Caco-2 (cell line): ENCODE results near the gene ANKRD2. TPM values are rescaled to one million over a fixed set of nuclear protein-coding genes. Genes with fewer than 3 reads are reported as not detected.

Source experiments
- BruUV-seq: library from RNA; stranded (reverse); fragments of 400-500 nt; replicated peaks from 2 replicates; lab custom pipeline; 2021; lab: Mats Ljungman, UMichigan
- CTCF ChIA-PET: fragments of 300-600 bp; sonication (Branson Sonifier 250); formaldehyde crosslinking; loops from one replicate; lab custom pipeline; 2022; ENCODE audit warnings: antibody characterized with exemption; lab: Charles Lee
- POLR2A ChIA-PET: fragments of 300-600 bp; sonication (Branson Sonifier 250); formaldehyde crosslinking; loops from one replicate; lab custom pipeline; 2022; ENCODE audit warnings: antibody characterized with exemption; lab: Charles Lee
- DNase-seq, 2 experiments: peaks; one replicate each; pipeline versions ENCODE4 v3.0.0 to v3.0.0-alpha.2; 2020 to 2022
- H3K27me3 ChIP-seq: replicated peaks from 2 replicates; pipeline ENCODE4 v1.6.0; 2011; ENCODE audit warnings: low read length; ENCODE audit not compliant: control insufficient read depth, insufficient read depth
- H3K36me3 ChIP-seq: 2 replicates; pipeline ENCODE4 v1.5.1; 2011; ENCODE audit warnings: low read length; ENCODE audit not compliant: control insufficient read depth, insufficient read depth
- H3K4me1 ChIP-seq: fragments of 250-450 bp; sonication (Bioruptor Pico); 2 replicates; pipeline ENCODE4 v1.5.1; 2020; ENCODE audit warnings: mild to moderate bottlenecking
- H3K4me3 ChIP-seq: 2 replicates; pipeline ENCODE4 v1.5.1; 2011; ENCODE audit warnings: low read depth, mild to moderate bottlenecking, control low read depth, low read length
- H3K9me3 ChIP-seq: fragments of 250-450 bp; sonication (Bioruptor Pico); 2 replicates; pipeline ENCODE4 v1.5.1; 2020; ENCODE audit warnings: mild to moderate bottlenecking, moderate library complexity
- H3K27ac Mint-ChIP-seq: one replicate; pipeline ENCODE4 v1.8.0; 2022; ENCODE audit warnings: mixed read lengths; ENCODE audit not compliant: unreplicated experiment
- H3K27me3 Mint-ChIP-seq: one replicate; pipeline ENCODE4 v1.8.0; 2022; ENCODE audit warnings: mixed read lengths; ENCODE audit not compliant: insufficient read depth, unreplicated experiment
- H3K36me3 Mint-ChIP-seq: one replicate; pipeline ENCODE4 v1.8.0; 2022; ENCODE audit warnings: mild to moderate bottlenecking, mixed read lengths; ENCODE audit not compliant: insufficient read depth, unreplicated experiment
- H3K4me1 Mint-ChIP-seq: one replicate; pipeline ENCODE4 v1.8.0; 2022; ENCODE audit warnings: low read depth, mixed read lengths; ENCODE audit not compliant: unreplicated experiment
- H3K4me3 Mint-ChIP-seq: one replicate; pipeline ENCODE4 v1.8.0; 2022; ENCODE audit warnings: mild to moderate bottlenecking, moderate library complexity, mixed read lengths; ENCODE audit not compliant: unreplicated experiment
- H3K9me3 Mint-ChIP-seq: one replicate; pipeline ENCODE4 v1.8.0; 2022; ENCODE audit warnings: mixed read lengths; ENCODE audit not compliant: unreplicated experiment
- CTCF ChIP-seq, 2 experiments: fragments of 200-600 bp in 1 of 2; IDR thresholded peaks; 1 replicate in 1 of 2; 2 replicates in 1 of 2; pipeline versions ENCODE4 v1.5.1 to v1.8.0; 2011 to 2022; ENCODE audit warnings: antibody characterized with exemption in 1 of 2, control low read depth in 1 of 2, inconsistent platforms in 1 of 2, low read depth in 1 of 2, low read length in 1 of 2, mild to moderate bottlenecking in 1 of 2, moderate library complexity in 1 of 2; ENCODE audit not compliant: insufficient read depth in 1 of 2, severe bottlenecking in 1 of 2, unreplicated experiment in 1 of 2
- intact Hi-C: fragments of 100-400 bp; cut with micrococcal nuclease; formaldehyde crosslinking; loops from one replicate; pipeline ENCODE4 v1.10.0; 2022; ENCODE audit not compliant: unreplicated experiment
- total RNA-seq: library from RNA; stranded (reverse); gene quantifications from 2 replicates; pipeline ENCODE4 v1.2.3, GENCODE V29; 2022

The ANKRD2 gene
- total RNA-seq, 1 experiment from 2014 or later = not detected

- no TSS peak for BruUV-seq
- H3K27ac Mint-ChIP-seq = peak overlapping the region; percentile 39
- no peaks in the 10 kb centered on the region for H3K9me3 ChIP-seq
- peaks cover 12% of the 10 kb centered on the region for H3K4me1 Mint-ChIP-seq
- H3K4me3 Mint-ChIP-seq = no peak overlapping the region
- intact Hi-C loops = no loop called here
- no peaks in the 10 kb centered on the region for H3K27me3 ChIP-seq
- no peak for TF ChIP-seq CTCF (IDR thresholded peaks at IDR 0.05; ENCODE audit: insufficient read depth in 1 of 2, low read depth in 1 of 2, low read length in 1 of 2, severe bottlenecking in 1 of 2, unreplicated experiment in 1 of 2)
- POLR2A ChIA-PET = no interaction called here
- peak in 1 of 2 experiments; percentile 60 for DNase-seq
- H3K27me3 Mint-ChIP-seq = no peaks in the 10 kb centered on the region
- H3K4me3 ChIP-seq = no peak overlapping the region
- H3K9me3 Mint-ChIP-seq = no peaks in the 10 kb centered on the region
- no peaks in the 10 kb centered on the region for H3K36me3 ChIP-seq
- CTCF ChIA-PET = no interaction called here
- no peaks in the 10 kb centered on the region for H3K36me3 Mint-ChIP-seq
- peaks cover 6% of the 10 kb centered on the region; the same call in 1 of the 2 replicates for H3K4me1 ChIP-seq
These were observed 22.8 kb upstream of the ANKRD2 start for GRCh38 chr10:97549587-97550322.

DNA sequence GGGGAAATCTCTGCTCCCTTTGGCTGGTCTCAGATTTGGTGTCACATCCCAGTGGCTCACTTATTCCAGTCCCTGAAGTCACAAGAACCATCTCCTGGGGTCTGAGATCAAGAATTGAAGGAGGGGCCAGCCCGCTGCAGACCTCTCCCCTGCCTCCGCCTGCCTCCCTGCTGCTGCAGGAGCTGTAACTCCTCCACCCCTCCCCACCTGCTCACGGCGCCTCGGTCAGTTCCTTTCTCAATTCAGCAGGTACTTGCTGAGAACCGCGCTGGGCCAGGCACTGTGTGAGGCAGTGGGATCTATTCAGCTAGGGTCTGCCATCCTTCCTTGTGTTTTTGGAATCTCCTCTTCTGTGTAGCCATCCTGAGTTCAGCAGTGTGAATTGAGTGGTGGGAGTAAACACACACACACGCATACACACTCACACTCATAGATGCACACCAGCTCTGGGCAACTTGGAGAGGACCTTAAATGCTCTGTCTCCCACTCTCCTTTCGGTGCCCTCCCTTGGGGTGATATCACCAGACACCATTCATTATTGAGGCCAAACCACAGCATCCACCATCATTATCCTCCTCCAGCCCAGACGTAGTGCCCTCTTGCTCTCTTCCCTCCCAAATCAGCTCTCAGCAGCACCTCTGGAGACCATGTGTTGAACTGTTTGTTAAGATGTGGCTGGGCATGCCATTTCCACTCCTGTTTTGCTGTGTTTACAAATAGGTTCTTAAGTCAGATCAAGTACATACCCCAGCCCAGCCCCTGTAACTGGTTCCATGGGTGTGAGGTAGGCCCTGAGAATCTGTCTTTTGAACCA lies 22.0 kb upstream of the ANKRD2 start:
- no peak for TF ChIP-seq CTCF (IDR thresholded peaks at IDR 0.05; ENCODE audit: insufficient read depth in 1 of 2, low read depth in 1 of 2, low read length in 1 of 2, severe bottlenecking in 1 of 2, unreplicated experiment in 1 of 2)
- Histone ChIP-seq H3K4me1 (peaks cover 6% of the 10 kb centered on the region; the same call in 1 of the 2 replicates), H3K27me3 (no peaks in the 10 kb centered on the region), H3K4me3 (no peak overlapping the region), H3K36me3 (no peaks in the 10 kb centered on the region), H3K9me3 (no peaks in the 10 kb centered on the region)
- no peaks in the 10 kb centered on the region for H3K27me3 Mint-ChIP-seq
- DNase-seq = no peak
- H3K36me3 Mint-ChIP-seq = no peaks in the 10 kb centered on the region
- POLR2A ChIA-PET = no interaction called here
- H3K27ac Mint-ChIP-seq = no peak overlapping the region
- H3K4me1 Mint-ChIP-seq = peaks cover 12% of the 10 kb centered on the region
- intact Hi-C loops = no loop called here
- CTCF ChIA-PET = interaction anchor here (0.6 kb wide), 1 partner anchor 86 kb away, joined by 6 read pairs; no protein-coding TSS in a partner anchor
- H3K4me3 Mint-ChIP-seq = no peak overlapping the region
- BruUV-seq = no TSS peak
- no peaks in the 10 kb centered on the region for H3K9me3 Mint-ChIP-seq

DNA sequence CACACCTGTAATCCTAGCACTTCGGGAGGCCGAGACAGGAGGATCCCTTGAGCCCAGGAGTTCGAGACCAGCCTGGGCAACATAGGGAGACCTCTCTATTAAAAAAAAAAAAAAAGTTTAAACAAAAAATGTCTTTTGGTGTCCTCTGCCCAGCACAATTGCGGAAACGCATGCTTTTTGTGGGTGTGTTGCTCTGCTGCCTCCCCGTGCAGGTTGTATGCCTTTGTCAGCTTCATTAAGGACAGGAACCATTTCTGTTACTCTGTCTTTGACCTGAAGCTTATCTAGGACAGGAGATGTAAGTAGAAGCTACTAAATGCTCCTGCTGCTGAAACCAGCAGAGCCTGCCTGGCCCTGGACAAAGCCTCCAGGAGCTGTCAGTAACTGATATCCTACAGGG lies 21.3 kb upstream of the ANKRD2 start:
- POLR2A ChIA-PET = interaction anchor here (0.7 kb wide), 1 partner anchor 23 kb away, joined by 4 read pairs; no protein-coding TSS in a partner anchor
- no peaks in the 10 kb centered on the region for H3K27me3 Mint-ChIP-seq

More for the DNA sequence above, 21.3 kb upstream of the ANKRD2 start:
- H3K4me1 Mint-ChIP-seq = peaks cover 12% of the 10 kb centered on the region
- no peak for DNase-seq
- Histone ChIP-seq H3K4me1 (peaks cover 6% of the 10 kb centered on the region; the same call in 1 of the 2 replicates), H3K27me3 (no peaks in the 10 kb centered on the region), H3K9me3 (no peaks in the 10 kb centered on the region), H3K36me3 (no peaks in the 10 kb centered on the region), H3K4me3 (no peak overlapping the region)
- intact Hi-C loops = no loop called here
- no peak for TF ChIP-seq CTCF (IDR thresholded peaks at IDR 0.05; ENCODE audit: insufficient read depth in 1 of 2, low read depth in 1 of 2, low read length in 1 of 2, severe bottlenecking in 1 of 2, unreplicated experiment in 1 of 2)
- CTCF ChIA-PET = no interaction called here
- no peak overlapping the region for H3K4me3 Mint-ChIP-seq
- H3K36me3 Mint-ChIP-seq = no peaks in the 10 kb centered on the region
- H3K9me3 Mint-ChIP-seq = no peaks in the 10 kb centered on the region
- BruUV-seq = no TSS peak
- no peak overlapping the region for H3K27ac Mint-ChIP-seq
